Muscle layer of colon (tissue), 2 donors: ENCODE data around the gene MAPK8IP1.
A peak's percentile ranks its signal among the peaks of the same experiment; 100 is the strongest.

Source experiments
- H3K27ac ChIP-seq: one replicate; pipeline ENCODE4 v1.7.0; 2013; ENCODE audit warnings: low read depth, mild to moderate bottlenecking, low read length, moderate library complexity
- H3K27me3 ChIP-seq, 2 donors: one replicate each; pipeline ENCODE4 v1.7.0; 2013; ENCODE audit warnings: low read length in 2 of 2, mild to moderate bottlenecking in 2 of 2; ENCODE audit not compliant: insufficient read depth in 2 of 2, control insufficient read depth in 1 of 2
- H3K36me3 ChIP-seq: one replicate; pipeline ENCODE4 v1.7.0; 2013; ENCODE audit warnings: mild to moderate bottlenecking, low read length; ENCODE audit not compliant: insufficient read depth
- H3K4me1 ChIP-seq: one replicate; pipeline ENCODE4 v1.7.0; 2013; ENCODE audit warnings: mild to moderate bottlenecking, low read length; ENCODE audit not compliant: insufficient read depth
- H3K4me3 ChIP-seq, 2 donors: one replicate each; pipeline ENCODE4 v1.7.0; 2013; ENCODE audit warnings: low read length in 2 of 2, low read depth in 1 of 2, mild to moderate bottlenecking in 1 of 2, moderate library complexity in 1 of 2
- H3K9ac ChIP-seq: one replicate; pipeline ENCODE4 v1.7.0; 2013; ENCODE audit warnings: low read length
- H3K9me3 ChIP-seq: one replicate; pipeline ENCODE4 v1.7.0; 2013; ENCODE audit warnings: mild to moderate bottlenecking, low read length
- donor health status: abdominal sarcoma.
- donor health status: Adenocarcinoma of cecum.

Gene MAPK8IP1

GRCh38 chr11:45881708-45882368, 3.6 kb upstream of the MAPK8IP1 start:
- Histone ChIP-seq H3K36me3 (peaks cover 44% of the 10 kb centered on the region), H3K9ac (no peak overlapping the region), H3K27ac (no peak overlapping the region), H3K4me3 (no peak overlapping the region), H3K27me3 (no peaks in the 10 kb centered on the region), H3K9me3 (no peaks in the 10 kb centered on the region), H3K4me1 (peaks cover 23% of the 10 kb centered on the region)

- no peak overlapping the region for H3K9ac ChIP-seq
- H3K36me3 ChIP-seq: peaks cover 23% of the 10 kb centered on the region
- no peaks in the 10 kb centered on the region for H3K27me3 ChIP-seq
- H3K9me3 ChIP-seq: no peaks in the 10 kb centered on the region
- peaks cover 22% of the 10 kb centered on the region for H3K4me1 ChIP-seq
- peak overlapping the region in 1 of 2 donors; percentile 21 for H3K4me3 ChIP-seq
- no peak overlapping the region for H3K27ac ChIP-seq
Measured at GRCh38 chr11:45884596-45885185, 760 bp upstream of the MAPK8IP1 start.

- no peak overlapping the region for H3K27ac ChIP-seq
- H3K4me1 ChIP-seq: peaks cover 9% of the 10 kb centered on the region
- no peaks in the 10 kb centered on the region for H3K27me3 ChIP-seq
- no peaks in the 10 kb centered on the region for H3K9me3 ChIP-seq
- H3K36me3 ChIP-seq: peaks cover 17% of the 10 kb centered on the region
- no peak overlapping the region for H3K9ac ChIP-seq
- H3K4me3 ChIP-seq: peak overlapping the region in 1 of 2 donors; percentile 48
Measured at GRCh38 chr11:45885921-45886721, 670 bp downstream of the MAPK8IP1 start.

GRCh38 chr11:45886816-45887520, 1.5 kb downstream of the MAPK8IP1 start:
- Histone ChIP-seq H3K4me1 (peaks cover under 1% of the 10 kb centered on the region), H3K4me3 (no peak overlapping the region), H3K27me3 (no peaks in the 10 kb centered on the region), H3K27ac (no peak overlapping the region), H3K9ac (no peak overlapping the region), H3K9me3 (no peaks in the 10 kb centered on the region), H3K36me3 (peaks cover 9% of the 10 kb centered on the region)

GRCh38 chr11:45887587-45887986, 2.1 kb downstream of the MAPK8IP1 start:
- Histone ChIP-seq H3K4me3 (no peak overlapping the region), H3K9ac (no peak overlapping the region)

GRCh38 chr11:45889555-45889954, 4.1 kb downstream of the MAPK8IP1 start:
- Histone ChIP-seq H3K36me3 (no peaks in the 10 kb centered on the region), H3K27me3 (peaks cover 1 to 2% of the 10 kb centered on the region in 2 donors), H3K27ac (no peak overlapping the region), H3K4me1 (no peaks in the 10 kb centered on the region), H3K9ac (no peak overlapping the region), H3K4me3 (no peak overlapping the region), H3K9me3 (no peaks in the 10 kb centered on the region)

More at GRCh38 chr11:45887587-45887986, 2.1 kb downstream of the MAPK8IP1 start:
- no peaks in the 10 kb centered on the region for H3K9me3 ChIP-seq
- no peaks in the 10 kb centered on the region for H3K27me3 ChIP-seq
- no peak overlapping the region for H3K27ac ChIP-seq
- no peaks in the 10 kb centered on the region for H3K4me1 ChIP-seq
- peaks cover 3% of the 10 kb centered on the region for H3K36me3 ChIP-seq

GRCh38 chr11:45889966-45890365, 4.5 kb downstream of the MAPK8IP1 start:
- Histone ChIP-seq H3K4me3 (no peak overlapping the region), H3K9me3 (no peaks in the 10 kb centered on the region), H3K4me1 (no peaks in the 10 kb centered on the region), H3K27ac (no peak overlapping the region), H3K36me3 (no peaks in the 10 kb centered on the region), H3K9ac (no peak overlapping the region), H3K27me3 (peaks cover 5 to 6% of the 10 kb centered on the region in 2 donors)

GRCh38 chr11:45890886-45891550, 5.6 kb downstream of the MAPK8IP1 start:
- Histone ChIP-seq H3K9me3 (no peaks in the 10 kb centered on the region), H3K27me3 (peaks cover 5 to 10% of the 10 kb centered on the region in 2 donors), H3K27ac (no peak overlapping the region), H3K4me1 (no peaks in the 10 kb centered on the region), H3K4me3 (no peak overlapping the region), H3K36me3 (no peaks in the 10 kb centered on the region), H3K9ac (no peak overlapping the region)

- Histone ChIP-seq H3K27me3 (peaks cover 5 to 17% of the 10 kb centered on the region in 2 donors), H3K4me1 (no peaks in the 10 kb centered on the region), H3K27ac (no peak overlapping the region), H3K9ac (no peak overlapping the region), H3K4me3 (no peak overlapping the region), H3K36me3 (no peaks in the 10 kb centered on the region), H3K9me3 (no peaks in the 10 kb centered on the region)
Measured at GRCh38 chr11:45892856-45893255, 7.4 kb downstream of the MAPK8IP1 start.

GRCh38 chr11:45894555-45895247, 9.2 kb downstream of the MAPK8IP1 start:
- H3K9me3 ChIP-seq: no peaks in the 10 kb centered on the region
- H3K27ac ChIP-seq: no peak overlapping the region
- H3K9ac ChIP-seq: no peak overlapping the region
- H3K36me3 ChIP-seq: no peaks in the 10 kb centered on the region
- no peak overlapping the region for H3K4me3 ChIP-seq
- peaks cover 5 to 17% of the 10 kb centered on the region in 2 donors for H3K27me3 ChIP-seq
- peaks cover 6% of the 10 kb centered on the region for H3K4me1 ChIP-seq
